GM18499 (cell line): Measurements from ENCODE around the gene HSPA13.
"Not testable (repeated sequence)": the region's sequence is repeated elsewhere in the genome, so short reads cannot be mapped to it uniquely, and the experiment has no call there.

Experiments
- ATAC-seq: cut with Tn5 transposase; IDR thresholded peaks from one replicate; pipeline ENCODE4 v1.9.1; 2021; ENCODE audit warnings: moderate number of reproducible peaks; ENCODE audit not compliant: insufficient read depth, unreplicated experiment

The HSPA13 gene

GRCh38 chr21:14382835-14383595 lies at the start of gene HSPA13:
HSPA13 (minus strand) TSS chr21:14383146; CDS start chr21:14383119, 27 bp downstream.
- peak; percentile 98 for ATAC-seq

GRCh38 chr21:14418920-14419319 lies 36.0 kb upstream of the HSPA13 start:
- no peak for ATAC-seq

GRCh38 chr21:14414932-14415508 lies 32.1 kb upstream of the HSPA13 start:
- no peak for ATAC-seq

- ATAC-seq, result no peak
Measured at GRCh38 chr21:14405962-14406361, 23.0 kb upstream of the HSPA13 start.

- no peak for ATAC-seq
Measured at GRCh38 chr21:14405225-14405624, 22.3 kb upstream of the HSPA13 start.

- ATAC-seq, result no peak
Measured at GRCh38 chr21:14403681-14404318, 20.9 kb upstream of the HSPA13 start.

GRCh38 chr21:14401217-14401616 lies 18.3 kb upstream of the HSPA13 start:
- no peak for ATAC-seq

- ATAC-seq, result no peak
Measured at GRCh38 chr21:14388282-14388681, 5.3 kb upstream of the HSPA13 start.

GRCh38 chr21:14384453-14384852 lies 1.5 kb upstream of the HSPA13 start:
- no peak for ATAC-seq

- ATAC-seq, result peak; percentile 5
Measured at GRCh38 chr21:14383596-14384180, 742 bp upstream of the HSPA13 start.

- ATAC-seq, result no peak
Measured at GRCh38 chr21:14382486-14382834, 486 bp downstream of the HSPA13 start.

- ATAC-seq, result no peak
Measured at GRCh38 chr21:14376854-14377253, 6.1 kb downstream of the HSPA13 start.

GRCh38 chr21:14366998-14367397 lies 15.9 kb downstream of the HSPA13 start:
- ATAC-seq, result no peak

- ATAC-seq, result no peak
Measured at GRCh38 chr21:14361958-14362357, 21.0 kb downstream of the HSPA13 start.

GRCh38 chr21:14358775-14359174 lies 24.2 kb downstream of the HSPA13 start:
- ATAC-seq, result no peak

GRCh38 chr21:14356746-14357145 lies 26.2 kb downstream of the HSPA13 start:
- no peak for ATAC-seq

GRCh38 chr21:14354515-14354914 lies 28.4 kb downstream of the HSPA13 start:
- no peak for ATAC-seq

- no peak for ATAC-seq
Measured at GRCh38 chr21:14353726-14354125, 29.2 kb downstream of the HSPA13 start.

GRCh38 chr21:14353231-14353630 lies 29.7 kb downstream of the HSPA13 start:
- no peak for ATAC-seq

GRCh38 chr21:14327346-14327745 lies 55.6 kb downstream of the HSPA13 start:
- ATAC-seq, result not testable (repeated sequence)

GRCh38 chr21:14325595-14325994 lies 57.4 kb downstream of the HSPA13 start:
- ATAC-seq, result no peak
